Subcutaneous adipose tissue (tissue), 4 donors: ENCODE data around the gene RIMS4. TPM values are rescaled to one million over a fixed set of nuclear protein-coding genes. Genes with fewer than 3 reads are reported as not detected.

ENCODE experiments used
- total RNA-seq, 4 donors: library from RNA; depleted of rRNA; stranded (reverse); fragments of >200 nt; gene quantifications; one replicate each; pipeline ENCODE4 v1.1.0, GENCODE V29; 2016
- TF ChIP-seq, protein P1 (sequence below): fragments of 450-650 bp; IDR thresholded peaks from one replicate; pipeline ENCODE4 v1.5.1; 2016; ENCODE audit warnings: low read depth, mild to moderate bottlenecking, control low read depth, antibody characterized with exemption, moderate library complexity

RIMS4 gene
- total RNA-seq, 4 donors from 2014 or later = 0.34 to 0.44 TPM; not detected in 2

DNA sequence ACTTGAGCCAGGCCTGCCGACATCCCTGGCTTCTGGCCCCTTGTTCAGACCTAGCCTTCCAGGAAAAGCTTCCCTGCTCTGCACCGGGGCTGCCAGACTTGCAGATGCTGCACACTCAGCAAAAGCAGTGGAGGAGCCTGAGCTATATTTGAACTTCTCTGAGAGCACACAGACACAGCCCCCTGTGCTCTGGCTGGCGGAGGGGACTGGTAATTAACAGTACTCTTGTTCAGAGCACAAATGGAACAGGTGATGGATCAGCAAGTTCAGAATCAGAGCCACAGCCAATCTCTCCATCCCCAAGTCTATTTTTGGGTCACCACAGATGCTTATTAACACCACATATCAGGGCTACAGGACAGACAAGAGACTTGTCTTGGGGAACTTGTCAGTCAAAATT lies 27.6 kb upstream of the RIMS4 start:
- TF ChIP-seq, protein P1, sequence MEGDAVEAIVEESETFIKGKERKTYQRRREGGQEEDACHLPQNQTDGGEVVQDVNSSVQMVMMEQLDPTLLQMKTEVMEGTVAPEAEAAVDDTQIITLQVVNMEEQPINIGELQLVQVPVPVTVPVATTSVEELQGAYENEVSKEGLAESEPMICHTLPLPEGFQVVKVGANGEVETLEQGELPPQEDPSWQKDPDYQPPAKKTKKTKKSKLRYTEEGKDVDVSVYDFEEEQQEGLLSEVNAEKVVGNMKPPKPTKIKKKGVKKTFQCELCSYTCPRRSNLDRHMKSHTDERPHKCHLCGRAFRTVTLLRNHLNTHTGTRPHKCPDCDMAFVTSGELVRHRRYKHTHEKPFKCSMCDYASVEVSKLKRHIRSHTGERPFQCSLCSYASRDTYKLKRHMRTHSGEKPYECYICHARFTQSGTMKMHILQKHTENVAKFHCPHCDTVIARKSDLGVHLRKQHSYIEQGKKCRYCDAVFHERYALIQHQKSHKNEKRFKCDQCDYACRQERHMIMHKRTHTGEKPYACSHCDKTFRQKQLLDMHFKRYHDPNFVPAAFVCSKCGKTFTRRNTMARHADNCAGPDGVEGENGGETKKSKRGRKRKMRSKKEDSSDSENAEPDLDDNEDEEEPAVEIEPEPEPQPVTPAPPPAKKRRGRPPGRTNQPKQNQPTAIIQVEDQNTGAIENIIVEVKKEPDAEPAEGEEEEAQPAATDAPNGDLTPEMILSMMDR = no peak

DNA sequence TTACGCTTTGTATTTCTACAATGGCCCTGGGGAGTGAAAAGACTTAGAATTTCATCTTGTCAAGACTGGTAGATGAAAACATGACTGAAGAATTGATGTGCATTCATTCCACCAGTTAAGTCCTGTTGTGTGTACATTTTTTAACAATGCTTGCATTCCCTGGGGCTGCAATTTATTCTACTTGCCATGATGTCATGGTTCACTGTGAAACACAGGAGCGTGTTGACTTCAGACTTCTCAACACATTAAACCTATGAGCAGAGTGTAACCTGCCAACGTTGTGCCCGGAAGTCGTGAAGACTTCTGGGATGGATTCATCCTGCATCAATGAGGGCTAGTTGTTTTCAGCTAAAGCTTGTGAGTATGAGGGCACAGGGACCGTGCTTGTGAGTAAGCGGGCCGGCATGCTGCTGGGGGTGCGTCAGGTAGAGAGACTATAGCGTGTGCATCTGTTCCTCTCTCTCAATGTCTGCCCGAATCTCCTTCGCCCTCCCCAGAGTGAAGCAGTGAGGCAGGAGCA lies 26.3 kb upstream of the RIMS4 start:
- TF ChIP-seq, protein P1 = no peak

DNA sequence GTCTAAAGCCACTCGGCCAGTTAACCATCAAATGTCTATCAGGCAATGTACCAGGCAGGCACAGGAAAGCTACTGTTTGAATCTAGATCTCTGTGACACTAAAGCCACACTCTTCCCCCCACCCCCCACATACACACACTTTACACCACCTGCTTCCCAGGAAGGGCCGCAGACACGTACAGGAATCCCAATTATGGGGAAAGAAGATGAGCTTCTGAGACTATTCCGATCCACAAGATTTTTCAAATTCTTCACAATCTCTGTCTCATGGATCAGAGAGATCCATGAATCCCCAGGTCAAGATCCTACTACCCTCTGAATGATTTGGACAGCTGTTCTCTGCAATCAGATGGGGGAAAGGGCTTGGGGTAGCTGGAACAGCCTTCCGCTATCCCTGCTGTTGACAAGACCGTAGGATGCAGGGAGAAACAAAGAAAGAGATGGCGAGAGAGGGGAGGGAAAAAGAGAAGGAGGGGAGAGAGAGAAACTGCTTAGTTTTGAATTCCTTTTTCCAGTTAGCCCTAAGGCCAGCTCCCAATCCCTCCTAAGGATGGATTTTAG lies 25.4 kb upstream of the RIMS4 start:
- TF ChIP-seq, protein P1 = no peak

DNA sequence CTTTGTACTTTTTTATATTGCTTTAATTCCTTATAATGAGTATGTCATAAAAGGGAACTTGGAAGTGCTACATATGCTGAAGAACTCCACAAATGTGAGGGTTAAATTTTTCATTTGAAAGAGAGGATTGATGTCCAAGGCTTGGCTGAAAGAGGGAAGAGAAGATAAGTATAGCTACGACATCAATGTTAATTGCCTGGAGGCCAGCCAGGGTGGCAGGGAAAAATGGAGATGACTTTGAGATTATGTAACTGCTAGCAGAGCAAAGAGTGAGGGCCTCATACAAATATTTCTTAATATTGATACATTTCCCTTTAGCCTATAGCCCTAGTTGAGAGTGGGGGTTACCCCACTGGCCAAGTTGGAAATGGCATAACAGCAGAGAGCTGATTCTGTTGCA lies 24.8 kb upstream of the RIMS4 start:
- TF ChIP-seq, protein P1 = no peak

DNA sequence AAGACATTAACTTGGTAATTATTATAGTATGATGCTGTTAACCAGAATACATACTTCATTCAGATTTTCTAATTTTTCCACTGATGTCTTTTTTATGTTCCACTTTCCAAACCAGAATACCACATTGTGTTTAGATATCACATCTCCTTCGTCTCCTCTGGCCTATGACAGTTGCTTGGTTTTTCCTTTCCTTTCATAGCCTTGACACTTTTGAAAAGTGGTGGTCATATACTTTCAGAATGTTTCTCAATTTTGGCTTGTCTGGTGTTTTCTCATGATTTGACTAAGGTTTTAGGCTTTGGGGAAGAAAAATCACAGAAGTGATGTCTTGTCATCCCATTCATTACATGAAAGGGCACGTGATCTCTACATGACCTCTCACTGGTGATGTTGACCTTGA lies 24.3 kb upstream of the RIMS4 start:
- TF ChIP-seq, protein P1 = no peak

DNA sequence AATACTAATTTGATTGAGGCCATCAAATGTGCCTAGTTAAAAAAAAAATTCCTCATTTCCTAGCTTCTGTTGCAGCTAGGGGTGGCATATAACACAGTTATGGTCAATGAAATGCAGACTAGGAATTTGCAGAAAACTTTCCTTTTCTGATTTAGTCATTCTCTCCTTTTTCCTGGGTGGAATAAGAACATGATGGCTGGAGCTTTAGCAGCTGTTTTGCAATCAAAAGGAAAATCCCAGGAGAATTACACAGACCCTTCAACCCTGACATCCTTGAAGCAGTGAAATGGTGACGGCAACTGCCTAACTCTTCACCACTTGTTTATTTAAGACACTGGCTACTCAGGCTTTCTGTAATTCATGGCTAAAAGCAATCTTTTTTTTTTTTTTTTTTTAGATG lies 23.1 kb upstream of the RIMS4 start:
- TF ChIP-seq, protein P1 = no peak

DNA sequence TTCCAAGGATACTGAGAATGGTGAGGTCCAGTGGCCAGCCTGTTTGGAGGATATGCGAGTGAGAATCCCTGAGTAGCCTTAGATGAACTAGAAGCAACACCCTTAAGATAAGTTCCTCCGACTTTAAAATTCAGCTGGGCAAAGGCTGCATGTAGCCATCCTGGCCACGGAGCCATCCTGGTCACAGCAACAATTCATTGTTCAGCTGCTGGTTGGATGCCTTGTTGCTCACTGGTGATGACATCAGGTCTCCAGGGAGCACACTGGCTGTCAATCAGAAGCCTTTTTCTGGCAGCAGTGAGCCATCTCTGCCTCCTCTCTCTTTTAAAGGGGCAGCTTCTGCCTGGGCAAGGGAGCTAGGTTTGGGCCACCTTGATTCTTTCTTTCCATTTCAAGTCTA lies 22.4 kb upstream of the RIMS4 start:
- TF ChIP-seq, protein P1 = no peak
